HG02588 (cell line): Measurements from ENCODE around the gene ERO1B.

ENCODE experiments used
- ATAC-seq: cut with Tn5 transposase; IDR thresholded peaks from one replicate; pipeline ENCODE4 v1.9.1; 2021; ENCODE audit warnings: mild to moderate bottlenecking, moderate library complexity; ENCODE audit not compliant: unreplicated experiment

The ERO1B gene

DNA sequence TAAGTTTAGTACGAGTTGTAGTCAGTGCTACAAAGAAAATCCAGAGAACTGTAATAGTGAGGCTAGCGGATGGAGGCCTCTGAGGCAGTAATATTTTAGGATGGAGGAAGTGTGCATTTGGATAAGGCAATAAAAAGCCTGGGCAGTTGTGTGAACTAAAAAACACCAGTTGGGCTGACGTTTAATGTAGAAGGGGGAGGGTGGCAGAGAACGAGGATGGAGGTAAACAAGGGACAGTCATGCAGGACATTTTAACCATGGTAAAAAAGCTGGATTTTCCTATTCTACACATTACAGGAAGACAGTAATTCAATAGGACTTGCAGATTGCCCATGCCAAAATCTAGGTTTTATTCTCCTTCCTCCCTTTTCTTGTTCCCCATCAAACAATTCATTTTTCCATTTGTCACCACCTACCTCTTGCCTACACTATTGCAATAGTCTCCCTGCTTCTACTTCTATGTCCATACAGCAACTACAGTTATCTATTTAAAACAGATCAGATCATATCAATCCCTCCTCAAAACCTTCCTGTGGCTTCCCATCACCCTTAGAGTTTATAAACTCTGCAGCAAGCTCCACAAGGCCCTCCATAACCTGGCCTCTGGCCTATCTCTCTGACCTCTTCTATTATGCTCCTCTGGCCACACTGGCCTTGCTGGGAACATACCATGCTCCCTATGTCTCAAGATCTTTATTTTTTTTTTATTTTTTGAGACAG is 27.7 kb downstream of the ERO1B start:
- ATAC-seq: no peak

DNA sequence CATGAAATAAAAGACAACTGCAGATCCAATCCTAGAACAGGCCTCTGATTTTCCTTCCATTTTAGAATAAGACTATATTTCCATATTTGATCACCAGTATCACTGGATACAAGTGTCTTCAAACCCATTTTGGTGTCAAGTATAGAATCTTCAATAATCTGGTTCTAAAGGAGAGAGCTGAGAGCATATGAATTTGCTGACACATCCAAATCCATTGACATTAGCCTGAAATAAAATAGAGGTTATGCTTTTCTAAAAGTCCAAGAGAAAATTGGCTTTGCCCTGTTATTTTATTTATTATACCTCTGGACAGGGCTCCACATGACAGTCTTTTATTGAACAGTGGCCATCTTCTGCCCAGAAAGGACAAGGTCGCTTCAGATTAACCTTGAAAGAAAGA is 28.6 kb downstream of the ERO1B start:
- ATAC-seq: no peak

DNA sequence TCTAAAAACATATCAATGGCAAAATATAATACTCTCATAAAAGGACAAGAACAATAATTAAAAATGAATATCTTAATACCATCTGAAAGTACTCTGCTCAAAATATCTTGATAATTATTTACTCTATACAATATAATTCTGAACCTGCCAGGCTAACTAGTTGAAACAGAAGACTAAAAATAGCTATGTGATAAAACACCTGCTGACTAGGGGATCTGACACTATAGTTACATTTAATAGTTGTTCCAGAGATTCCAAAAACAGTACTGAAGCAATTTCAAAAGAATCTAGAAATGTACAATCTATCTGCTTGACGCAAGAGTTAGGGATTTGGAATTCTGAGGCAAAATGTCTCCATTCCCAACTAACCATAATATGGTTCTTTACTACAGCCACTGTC is 30.2 kb downstream of the ERO1B start:
- ATAC-seq: no peak

DNA sequence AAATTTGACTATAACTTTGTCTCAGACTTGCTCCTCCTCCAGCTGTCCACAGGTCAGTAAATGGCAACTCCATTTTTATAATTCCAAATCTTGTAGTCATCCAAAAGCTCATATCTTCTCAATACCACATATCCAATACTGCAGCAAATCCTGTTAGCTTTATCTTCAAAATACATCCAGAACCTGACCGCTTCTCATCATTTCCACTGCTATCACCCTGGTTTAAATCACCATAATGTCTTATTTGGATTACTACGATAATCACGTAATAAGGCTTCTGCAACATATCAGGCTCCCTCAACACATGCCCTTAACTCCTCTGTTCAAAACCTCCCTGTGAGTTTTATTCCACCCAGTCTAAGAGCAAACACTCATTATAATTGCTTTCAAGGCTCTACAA is 34.5 kb downstream of the ERO1B start:
- no peak for ATAC-seq

DNA sequence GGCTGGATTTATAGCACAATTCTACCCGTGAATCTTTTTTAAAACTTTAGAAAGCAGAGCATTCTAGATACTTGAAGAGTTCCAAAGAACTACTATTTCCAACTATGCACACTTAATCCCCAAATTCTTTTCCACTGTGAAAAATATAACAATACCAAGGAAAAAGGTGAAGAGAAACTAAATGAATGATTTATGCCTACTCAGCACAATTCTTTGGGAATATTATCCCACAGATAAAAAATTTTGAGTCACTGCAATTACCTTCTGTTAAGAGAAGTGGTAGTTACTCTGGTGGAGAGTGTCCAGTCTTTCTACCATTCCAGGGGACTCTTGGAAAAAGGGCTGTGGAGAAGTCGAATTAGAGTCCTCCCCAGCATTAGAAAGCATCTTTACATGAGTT is 39.2 kb downstream of the ERO1B start:
- ATAC-seq: no peak

DNA sequence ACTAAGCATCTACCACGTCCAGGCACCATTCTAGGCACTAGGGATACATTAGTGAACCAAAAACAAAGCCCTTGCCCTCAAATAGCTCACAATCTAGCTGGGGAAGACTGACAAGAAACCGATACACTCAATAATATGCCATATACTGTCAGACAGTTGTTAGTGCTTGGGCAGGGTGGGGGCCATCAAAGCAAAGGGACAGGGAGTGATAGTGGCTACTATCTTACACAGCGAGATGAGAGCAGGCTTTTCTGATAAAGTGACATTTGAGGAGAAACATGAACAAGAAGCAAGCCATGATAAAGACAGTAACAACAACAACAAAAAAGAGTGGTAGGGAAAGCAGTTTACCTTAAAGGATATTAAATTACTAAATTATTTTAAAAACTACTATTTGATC is 41.1 kb downstream of the ERO1B start:
- ATAC-seq: no peak

DNA sequence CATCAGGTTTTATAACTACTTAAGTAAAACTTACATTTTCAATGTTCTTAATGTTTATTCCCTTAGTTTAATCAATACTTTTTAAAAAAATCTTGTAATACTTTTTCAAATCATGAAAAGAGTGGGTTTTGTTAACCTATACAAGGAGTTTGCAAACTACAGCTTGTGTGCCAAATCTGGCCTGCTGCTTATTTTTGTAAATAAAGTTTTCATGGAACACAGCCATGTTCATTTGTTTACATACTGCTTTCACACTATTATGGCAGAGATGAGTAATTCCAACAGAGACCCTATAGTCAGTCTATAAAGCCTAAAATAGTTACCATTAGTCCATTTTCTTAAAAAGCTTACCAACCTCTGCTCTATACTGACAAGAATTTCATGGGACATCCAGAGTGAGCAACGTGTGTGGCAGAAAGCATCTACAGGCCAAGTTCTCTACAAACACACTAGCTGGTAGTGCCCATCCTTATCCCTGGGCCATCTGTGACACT is 42.6 kb downstream of the ERO1B start:
- ATAC-seq: no peak

DNA sequence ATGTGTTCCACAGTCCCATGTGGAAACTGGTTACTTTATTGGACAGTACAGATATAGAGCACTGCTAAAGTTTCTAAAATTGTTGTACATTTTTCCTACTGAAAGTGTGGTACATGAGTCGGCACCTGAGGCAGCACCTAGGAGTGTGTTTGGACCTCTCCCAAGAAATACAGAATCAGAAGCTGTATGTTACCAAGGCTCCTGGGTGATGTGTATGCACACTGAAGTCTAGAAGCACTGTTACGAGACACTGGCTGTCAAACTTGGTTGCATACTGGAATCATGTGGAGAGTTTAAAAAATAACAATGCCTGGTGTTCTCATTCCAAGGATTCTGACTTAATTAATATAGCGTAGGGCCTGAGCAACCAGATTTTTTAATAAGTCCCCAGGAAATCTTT is 46.6 kb downstream of the ERO1B start:
- no peak for ATAC-seq

DNA sequence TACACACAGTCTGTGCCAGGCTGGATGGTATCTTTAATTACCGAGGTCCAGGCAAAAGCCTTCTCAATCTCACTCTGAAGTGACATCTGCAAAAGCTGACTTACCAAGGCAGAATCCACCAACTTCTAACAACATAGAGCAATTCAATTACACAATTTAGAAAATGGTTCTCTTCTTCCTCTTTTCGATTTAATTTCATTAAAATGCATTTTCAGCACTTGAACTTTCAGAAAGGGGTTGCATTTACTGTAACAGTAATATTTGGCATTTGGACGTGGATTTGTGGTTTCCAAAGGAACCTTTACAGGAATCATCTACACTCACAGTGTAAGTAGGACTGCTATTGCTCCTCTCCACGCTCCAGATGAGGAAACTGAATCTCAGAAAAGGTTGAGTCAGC is 53.3 kb downstream of the ERO1B start:
- no peak for ATAC-seq

DNA sequence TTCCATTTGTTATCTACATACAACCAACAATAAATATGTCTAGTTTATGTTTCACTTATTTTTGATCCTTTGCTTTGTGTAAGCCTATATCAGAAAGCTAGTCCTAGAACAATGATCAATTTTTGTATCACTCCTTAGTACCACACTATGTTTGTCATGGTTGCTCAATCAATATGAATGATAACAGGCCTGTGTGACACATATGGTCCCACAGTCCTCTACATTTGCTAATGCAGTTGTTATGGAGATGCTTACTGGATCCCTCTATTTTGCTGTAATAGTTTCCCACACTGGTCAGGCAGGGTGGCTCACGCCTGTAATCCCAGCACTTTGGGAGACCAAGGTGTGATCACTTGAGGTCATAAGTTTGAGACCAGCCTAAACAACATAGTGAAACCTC is 59.1 kb downstream of the ERO1B start:
- ATAC-seq: no peak

DNA sequence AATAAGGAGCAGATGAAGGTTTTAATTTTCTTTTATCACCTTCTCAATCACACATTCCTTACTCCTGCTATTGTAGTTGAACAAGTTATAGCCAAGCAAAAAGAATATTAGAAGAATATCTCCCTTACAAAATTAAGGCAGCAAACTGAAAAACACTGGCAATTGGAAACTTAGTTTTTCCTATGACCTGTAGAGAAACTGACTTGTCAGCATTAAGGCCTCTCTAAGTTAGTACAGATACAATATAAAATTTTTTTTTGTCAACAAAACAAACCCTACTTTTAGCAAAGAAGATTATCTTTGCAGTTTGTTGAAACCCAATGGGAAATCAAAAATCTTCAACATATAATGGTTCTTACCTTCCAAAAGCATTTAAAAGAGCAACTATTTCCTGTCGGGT is 61.3 kb downstream of the ERO1B start:
- ATAC-seq: no peak

DNA sequence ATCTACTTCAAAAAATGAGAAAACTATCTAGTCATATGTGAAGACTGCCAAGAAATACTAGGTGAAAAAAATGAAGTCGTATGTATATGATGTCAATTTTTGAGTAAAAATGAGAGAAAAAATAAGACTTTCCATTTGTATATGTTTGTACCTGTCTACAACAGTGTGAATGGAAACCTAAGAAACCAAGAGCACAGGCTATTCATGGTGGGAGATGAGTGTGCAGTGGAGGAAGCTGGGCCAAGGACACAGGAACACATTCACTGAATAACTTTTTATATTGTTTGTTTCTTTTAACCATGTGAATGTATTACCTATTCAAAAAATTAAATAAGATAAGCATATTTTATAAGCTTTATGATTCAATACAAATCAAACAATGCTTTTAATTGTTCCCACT is 67.0 kb downstream of the ERO1B start:
- no peak for ATAC-seq

DNA sequence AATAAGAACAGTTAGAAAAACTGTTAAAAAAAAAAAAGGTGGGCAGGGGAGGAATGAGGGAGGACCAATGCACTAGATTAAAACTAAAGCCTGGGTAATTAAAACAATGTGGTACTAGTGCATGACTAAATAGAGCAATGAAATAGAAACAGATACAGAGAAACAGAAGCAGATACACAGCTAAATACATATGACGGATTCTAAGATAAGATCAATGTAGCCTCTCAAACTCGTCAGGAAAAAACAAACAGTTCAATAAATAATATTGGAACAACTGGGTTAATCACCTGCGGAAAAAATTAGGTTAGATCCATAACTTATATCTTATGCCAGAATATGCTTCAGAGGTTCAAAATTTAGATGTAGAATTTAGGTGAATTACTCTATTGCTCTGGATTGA is 68.2 kb downstream of the ERO1B start:
- no peak for ATAC-seq

DNA sequence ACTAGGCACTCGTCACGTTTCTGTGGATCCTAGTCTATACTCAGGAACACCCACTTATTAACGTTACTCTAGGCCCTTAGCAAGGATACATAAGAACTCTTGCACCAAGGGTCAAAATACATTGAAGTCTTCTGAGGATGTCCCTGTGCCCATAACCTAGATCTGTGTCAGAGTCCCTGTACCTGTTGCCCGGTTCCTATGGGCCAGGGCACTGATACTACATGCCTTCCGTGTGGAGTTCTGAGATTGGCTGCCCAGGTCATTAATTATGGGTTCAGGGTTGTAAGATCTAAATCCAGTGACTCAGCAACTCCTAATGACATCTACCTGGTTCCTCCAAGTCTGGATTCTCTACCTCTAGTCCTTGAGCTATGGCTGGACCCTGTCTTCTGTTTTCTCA is 69.9 kb downstream of the ERO1B start:
- ATAC-seq: no peak

DNA sequence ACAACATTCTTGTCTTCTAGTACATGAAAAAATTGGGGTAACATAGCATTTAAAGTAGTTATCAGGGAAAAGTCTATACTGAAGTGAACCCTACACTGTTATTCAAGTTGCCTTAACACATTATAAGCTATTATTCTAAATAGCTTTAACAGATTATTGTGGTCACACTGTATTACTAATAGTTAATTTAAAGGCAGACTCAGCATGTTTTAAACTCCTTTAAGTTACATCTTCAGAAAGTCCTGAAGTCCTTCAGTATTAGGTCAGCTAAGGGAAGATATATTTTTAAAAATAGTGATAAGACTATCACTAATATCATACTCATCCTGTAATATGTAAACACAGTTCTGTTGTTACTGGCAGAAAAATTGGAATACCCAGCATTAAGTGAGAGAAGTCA is 72.0 kb downstream of the ERO1B start:
- no peak for ATAC-seq

DNA sequence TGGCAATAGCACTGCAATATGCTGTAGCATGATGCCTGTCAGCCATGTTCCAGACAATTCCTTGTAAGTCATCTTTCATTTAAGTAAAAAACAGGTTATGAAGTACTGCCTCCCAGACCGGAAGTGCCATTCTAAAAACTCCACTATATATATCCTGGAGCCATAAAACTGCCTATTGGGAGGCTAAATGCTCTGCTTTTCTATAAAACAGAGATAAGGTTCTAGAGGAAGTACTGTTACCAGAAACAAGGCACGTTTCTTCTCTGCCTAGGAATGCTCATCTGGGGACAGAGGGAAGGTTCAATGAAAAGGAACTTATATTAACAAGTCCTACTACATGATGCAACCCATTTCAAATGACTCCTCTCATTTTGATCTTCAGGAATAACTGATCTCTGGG is 72.6 kb downstream of the ERO1B start:
- no peak for ATAC-seq

DNA sequence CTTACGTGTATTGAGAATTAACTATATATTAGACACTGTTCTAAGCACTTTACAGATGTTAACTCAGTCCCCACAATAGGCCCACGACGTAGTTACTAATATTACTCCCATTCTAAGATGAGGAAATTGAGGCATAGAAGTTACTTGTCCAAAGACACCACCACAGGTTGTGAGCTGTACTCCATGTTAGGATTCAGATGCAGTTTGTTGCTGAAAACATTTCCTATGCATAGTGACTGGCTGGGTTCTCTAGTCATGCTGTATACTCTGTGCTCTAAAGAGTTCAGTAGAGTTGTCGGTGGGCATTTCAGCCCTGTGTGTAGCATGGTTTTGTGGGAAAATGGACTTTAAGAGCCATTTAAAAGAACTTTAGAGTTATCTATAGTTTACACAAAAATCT is 74.2 kb downstream of the ERO1B start:
- ATAC-seq: no peak

DNA sequence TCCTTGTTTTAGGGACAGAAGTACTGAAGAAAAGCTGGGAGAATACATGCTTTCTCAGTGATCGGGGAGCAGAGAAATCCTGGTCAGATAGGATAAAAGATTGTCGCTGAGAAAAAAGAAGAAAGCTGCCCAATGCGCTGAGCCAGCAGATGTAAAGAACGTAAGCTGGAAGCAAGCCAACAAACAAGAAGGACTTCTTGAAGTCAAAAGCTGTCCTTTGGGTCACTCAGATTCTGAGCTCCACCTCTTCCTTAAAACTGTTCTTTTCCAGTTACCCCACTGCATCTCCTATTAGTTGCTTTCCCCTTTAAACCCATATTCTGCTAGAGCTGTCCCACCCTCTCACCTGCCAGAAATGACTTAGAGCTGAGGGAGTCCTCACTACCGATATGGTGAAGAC is 74.6 kb downstream of the ERO1B start:
- no peak for ATAC-seq

DNA sequence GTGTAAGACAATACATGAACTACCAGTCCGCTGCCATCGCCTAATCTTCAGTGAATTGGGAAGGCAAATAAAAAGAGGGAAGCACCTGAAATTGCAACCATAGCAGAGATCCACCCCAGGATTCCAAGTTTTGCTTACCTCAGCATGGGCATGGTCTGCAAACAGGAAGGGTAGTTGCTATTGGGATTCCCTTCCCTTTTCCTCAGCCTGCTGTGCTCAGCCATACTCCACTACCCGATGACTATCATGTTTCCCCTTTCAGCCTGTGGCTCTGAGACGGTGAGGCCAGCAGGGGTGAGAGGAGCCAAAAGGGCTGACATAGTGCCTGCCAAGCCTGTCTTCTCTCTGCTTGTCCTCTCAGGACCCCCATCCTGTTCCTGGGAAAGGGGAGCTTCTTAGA is 75.2 kb downstream of the ERO1B start:
- ATAC-seq: no peak

DNA sequence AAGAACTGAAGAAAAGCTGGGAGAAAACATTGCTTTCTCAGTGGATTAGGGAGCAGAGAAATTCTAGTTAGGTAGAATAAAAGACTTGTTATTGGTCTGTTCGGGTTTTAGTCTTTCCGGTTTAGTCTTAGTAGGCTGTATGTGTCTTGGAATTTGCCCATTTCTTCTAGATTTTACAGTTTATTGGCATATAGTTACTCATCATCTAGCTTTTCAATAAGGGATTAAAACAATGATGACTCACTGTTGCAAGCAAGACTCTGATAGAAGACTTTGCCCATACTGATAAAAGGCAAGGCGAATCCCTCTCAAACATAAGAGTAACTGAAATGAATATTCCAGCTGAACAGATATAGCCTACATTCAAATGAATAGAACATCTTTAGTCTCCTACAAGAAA is 77.1 kb downstream of the ERO1B start:
- no peak for ATAC-seq

DNA sequence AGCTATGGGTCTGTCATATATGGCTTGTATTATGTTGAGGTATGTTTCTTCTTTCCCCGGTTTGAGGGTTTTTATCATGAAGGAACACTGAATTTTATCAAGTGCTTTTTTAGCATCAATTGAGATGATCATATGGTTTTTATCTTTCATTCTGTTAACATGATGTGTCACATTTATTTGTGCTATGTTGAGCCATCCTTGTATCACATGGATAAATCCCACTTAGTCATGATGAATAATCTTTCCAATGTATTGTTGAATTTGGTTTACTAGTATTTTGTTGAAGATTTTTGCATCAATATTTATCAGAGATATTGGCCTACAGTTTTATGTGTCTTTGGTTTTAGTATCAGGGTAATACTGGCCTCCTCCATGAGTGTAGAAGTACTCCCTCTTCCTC is 77.7 kb downstream of the ERO1B start:
- no peak for ATAC-seq

DNA sequence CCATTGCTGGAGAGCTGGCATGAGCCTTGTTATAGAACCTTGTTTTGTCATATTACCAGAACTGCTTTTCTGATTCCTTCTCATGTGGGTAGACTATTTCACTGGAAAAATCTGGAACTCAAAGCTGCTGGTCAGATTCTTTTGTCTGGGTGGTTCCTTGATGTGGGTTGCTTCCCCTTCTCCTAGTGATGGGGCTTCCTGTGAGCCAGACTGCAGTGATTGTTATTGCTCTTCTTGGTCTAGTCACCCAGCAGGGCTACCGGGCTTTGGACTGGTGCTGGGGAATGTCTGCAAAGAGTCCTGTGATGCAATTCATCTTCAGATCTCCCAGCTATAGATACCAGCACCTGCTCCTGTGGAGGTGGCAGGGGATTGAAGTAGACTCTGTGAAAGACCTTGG is 80.0 kb downstream of the ERO1B start:
- ATAC-seq: no peak

DNA sequence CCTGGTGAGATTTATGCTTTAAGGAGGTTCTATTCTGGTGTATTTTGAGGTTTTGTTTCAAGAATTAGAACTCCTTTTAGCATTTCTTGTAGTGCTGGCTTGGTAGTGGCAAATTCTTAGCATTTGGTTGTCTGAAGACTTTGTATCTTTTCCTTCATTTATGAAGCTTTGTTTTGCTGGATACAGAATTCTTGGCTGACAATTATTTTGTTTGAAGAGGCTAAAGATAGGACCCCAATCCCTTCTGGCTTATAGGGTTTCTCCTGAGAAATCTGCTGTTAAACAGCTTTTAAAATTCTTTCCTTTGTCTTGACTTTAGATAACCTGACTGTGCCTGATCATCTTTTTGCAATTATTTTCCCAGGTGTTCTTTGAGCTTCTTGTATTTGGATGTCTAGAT is 80.8 kb downstream of the ERO1B start:
- ATAC-seq: no peak
